Activated CD4-positive, alpha-beta memory T cell treated with anti-CD3 and anti-CD28 coated beads for 36 hours (primary cell): ENCODE data around the gene TTC23L. TPM values are rescaled to one million over a fixed set of nuclear protein-coding genes. Genes with fewer than 3 reads are reported as not detected.
"Not testable (repeated sequence)": the region's sequence is repeated elsewhere in the genome, so short reads cannot be mapped to it uniquely, and the experiment has no call there.

Experiments
- CTCF ChIA-PET: fragments of 350-600 bp; sonication (Branson Sonifier 250); formaldehyde crosslinking; loops from one replicate; lab custom pipeline; 2021; ENCODE audit warnings: antibody characterized with exemption, inconsistent platforms; lab: Charles Lee
- POLR2A ChIA-PET: fragments of 350-600 bp; sonication (Branson Sonifier 250); formaldehyde crosslinking; loops from one replicate; lab custom pipeline; 2021; ENCODE audit warnings: antibody characterized with exemption; lab: Charles Lee
- DNase-seq: peaks from one replicate; pipeline ENCODE4 v3.0.0-alpha.2; 2020
- H3K27ac Mint-ChIP-seq: one replicate; pipeline ENCODE4 v1.8.0; 2021; ENCODE audit warnings: mixed read lengths
- H3K27me3 Mint-ChIP-seq: one replicate; pipeline ENCODE4 v1.8.0; 2021; ENCODE audit warnings: mixed read lengths
- H3K36me3 Mint-ChIP-seq: one replicate; pipeline ENCODE4 v1.8.0; 2021; ENCODE audit warnings: mixed read lengths
- H3K4me1 Mint-ChIP-seq: one replicate; pipeline ENCODE4 v1.8.0; 2021; ENCODE audit warnings: low read depth, mixed read lengths
- H3K4me3 Mint-ChIP-seq: one replicate; pipeline ENCODE4 v1.8.0; 2021; ENCODE audit warnings: mild to moderate bottlenecking, mixed read lengths
- H3K9me3 Mint-ChIP-seq: one replicate; pipeline ENCODE4 v1.8.0; 2021; ENCODE audit warnings: mixed read lengths
- intact Hi-C: fragments of 100-400 bp; cut with micrococcal nuclease; formaldehyde crosslinking; loops from one replicate; pipeline ENCODE4 v1.15.1; 2023
- total RNA-seq, 2 experiments: library from RNA; stranded (reverse); gene quantifications; one replicate each; pipeline ENCODE4 v1.2.3, GENCODE V29; 2021

Gene TTC23L
- total RNA-seq, 2 experiments from 2014 or later: 0.07 TPM; not detected in 1

- Mint-ChIP-seq H3K36me3 (peaks cover 44% of the 10 kb centered on the region), H3K27ac (no peak within 1 kb of the TSS), H3K9me3 (no peaks in the 10 kb centered on the region), H3K27me3 (no peaks in the 10 kb centered on the region), H3K4me3 (no peak within 1 kb of the TSS), H3K4me1 (peaks cover 23% of the 10 kb centered on the region)
- intact Hi-C loops: loop anchor here (1.0 to 10.0 kb wide), 8 partner anchors 9 to 1960 kb away; partner anchors contain the start of genes DNAJC21, NIPBL, RAI14 and TARS1
- peak; percentile 97 for DNase-seq
- ChIA-PET CTCF (interaction anchor here (0.6 to 6.1 kb wide), 11 partner anchors 8 to 1960 kb away, joined by 3 to 37 read pairs (median 4); partner anchors contain the start of gene DNAJC21), POLR2A (interaction anchor here (1.6 to 4.4 kb wide), 4 partner anchors 9 to 77 kb away, joined by 10 to 77 read pairs (median 11); partner anchors contain the start of genes DNAJC21 and TTC23L)
Observed at GRCh38 chr5:34915139-34915855, 76.3 kb downstream of the TTC23L start, which contains the start of the genes BRIX1 and RAD1. BRIX1 (plus strand) TSS chr5:34915711; CDS start chr5:34915739, 28 bp downstream. RAD1 (minus strand) TSS chr5:34915504; CDS start chr5:34914892, 612 bp downstream.

- DNase-seq: no peak
- CTCF ChIA-PET: interaction anchor here (0.9 to 6.1 kb wide), 7 partner anchors 8 to 1960 kb away, joined by 3 to 37 read pairs (median 7); partner anchors contain the start of gene DNAJC21
- H3K27ac Mint-ChIP-seq: no peak overlapping the region
- H3K4me1 Mint-ChIP-seq: peaks cover 23% of the 10 kb centered on the region
- H3K36me3 Mint-ChIP-seq: peaks cover 46% of the 10 kb centered on the region
- no peaks in the 10 kb centered on the region for H3K27me3 Mint-ChIP-seq
- intact Hi-C loops: loop anchor here (1.0 to 10.0 kb wide), 8 partner anchors 8 to 1959 kb away; partner anchors contain the start of genes DNAJC21, NIPBL, RAI14 and TARS1
- POLR2A ChIA-PET: interaction anchor here (1.6 to 4.4 kb wide), 4 partner anchors 8 to 77 kb away, joined by 10 to 77 read pairs (median 11); partner anchors contain the start of genes DNAJC21 and TTC23L
- H3K9me3 Mint-ChIP-seq: no peaks in the 10 kb centered on the region
- H3K4me3 Mint-ChIP-seq: no peak overlapping the region
Observed at GRCh38 chr5:34915856-34916192, 76.9 kb downstream of the TTC23L start.

GRCh38 chr5:34916518-34916917, 77.6 kb downstream of the TTC23L start:
- Mint-ChIP-seq H3K36me3 (peaks cover 44% of the 10 kb centered on the region), H3K4me3 (no peak overlapping the region), H3K27me3 (no peaks in the 10 kb centered on the region), H3K9me3 (no peaks in the 10 kb centered on the region), H3K4me1 (peaks cover 25% of the 10 kb centered on the region), H3K27ac (no peak overlapping the region)
- DNase-seq: no peak
- ChIA-PET CTCF (interaction anchor here (1.2 to 6.1 kb wide), 3 partner anchors 13 to 393 kb away, joined by 4 to 37 read pairs (median 7); partner anchors contain the start of gene DNAJC21), POLR2A (interaction anchor here (0.7 to 4.4 kb wide), 3 partner anchors 13 to 18 kb away, joined by 3 to 77 read pairs (median 10); partner anchors contain the start of gene DNAJC21)
- intact Hi-C loops: loop anchor here (5.0 to 10.0 kb wide), 3 partner anchors 216 to 1958 kb away; partner anchors contain the start of genes NIPBL and RAI14

GRCh38 chr5:34918025-34918424, 79.1 kb downstream of the TTC23L start:
- intact Hi-C loops: loop anchor here (5.0 to 10.0 kb wide), 3 partner anchors 214 to 1957 kb away; partner anchors contain the start of genes NIPBL and RAI14
- DNase-seq: no peak
- peaks cover 41% of the 10 kb centered on the region for H3K36me3 Mint-ChIP-seq
- no peak overlapping the region for H3K4me3 Mint-ChIP-seq
- H3K9me3 Mint-ChIP-seq: no peaks in the 10 kb centered on the region
- H3K4me1 Mint-ChIP-seq: peaks cover 27% of the 10 kb centered on the region
- H3K27me3 Mint-ChIP-seq: no peaks in the 10 kb centered on the region
- CTCF ChIA-PET: interaction anchor here (1.1 to 6.1 kb wide), 2 partner anchors 11 to 15 kb away, joined by 3 to 37 read pairs; partner anchors contain the start of gene DNAJC21
- H3K27ac Mint-ChIP-seq: peak overlapping the region; percentile 46
- POLR2A ChIA-PET: interaction anchor here (4.4 kb wide), 1 partner anchor 12 kb away, joined by 77 read pairs; the partner anchor contains the start of gene DNAJC21

GRCh38 chr5:34919077-34919476, 80.1 kb downstream of the TTC23L start:
- ChIA-PET CTCF (interaction anchor here (6.1 kb wide), 1 partner anchor 10 kb away, joined by 37 read pairs; the partner anchor contains the start of gene DNAJC21), POLR2A (no interaction called here)
- DNase-seq: no peak
- Mint-ChIP-seq H3K4me1 (peaks cover 30% of the 10 kb centered on the region), H3K9me3 (no peaks in the 10 kb centered on the region), H3K4me3 (no peak overlapping the region), H3K27me3 (no peaks in the 10 kb centered on the region), H3K27ac (no peak overlapping the region), H3K36me3 (peaks cover 41% of the 10 kb centered on the region)
- intact Hi-C loops: loop anchor here (5.0 to 10.0 kb wide), 3 partner anchors 213 to 1956 kb away; partner anchors contain the start of genes NIPBL and RAI14

- H3K36me3 Mint-ChIP-seq: peaks cover 43% of the 10 kb centered on the region
- peak overlapping the region; percentile 85 for H3K27ac Mint-ChIP-seq
- ChIA-PET CTCF (interaction anchor here (0.8 to 1.5 kb wide), 4 partner anchors 8 to 437 kb away, joined by 4 to 8 read pairs (median 4); partner anchors contain the start of genes BRIX1 and RAD1), POLR2A (interaction anchor here (1.6 kb wide), 1 partner anchor 8 kb away, joined by 12 read pairs; the partner anchor contains the start of genes BRIX1 and RAD1)
- H3K27me3 Mint-ChIP-seq, H3K4me3 Mint-ChIP-seq, DNase-seq, H3K9me3 Mint-ChIP-seq: not testable (repeated sequence)
- intact Hi-C loops: loop anchor here (10.0 kb wide), 1 partner anchor 932 kb away; the partner anchor contains the start of gene IL7R
- peaks cover 26% of the 10 kb centered on the region for H3K4me1 Mint-ChIP-seq
Observed at GRCh38 chr5:34923256-34923655, 84.3 kb downstream of the TTC23L start.

- H3K4me1 Mint-ChIP-seq: peaks cover 29% of the 10 kb centered on the region
- no peaks in the 10 kb centered on the region for H3K27me3 Mint-ChIP-seq
- peak overlapping the region; percentile 85 for H3K27ac Mint-ChIP-seq
- H3K9me3 Mint-ChIP-seq: no peaks in the 10 kb centered on the region
- ChIA-PET POLR2A (interaction anchor here (1.6 kb wide), 1 partner anchor 9 kb away, joined by 12 read pairs; the partner anchor contains the start of genes BRIX1 and RAD1), CTCF (interaction anchor here (0.8 to 1.5 kb wide), 4 partner anchors 9 to 438 kb away, joined by 4 to 8 read pairs (median 4); partner anchors contain the start of genes BRIX1 and RAD1)
- H3K36me3 Mint-ChIP-seq: peaks cover 39% of the 10 kb centered on the region
- intact Hi-C loops: loop anchor here (1.0 to 10.0 kb wide), 2 partner anchors 9 to 931 kb away; partner anchors contain the start of genes BRIX1, IL7R and RAD1
- peak; percentile 42 for DNase-seq
- H3K4me3 Mint-ChIP-seq: peak overlapping the region; percentile 31
Observed at GRCh38 chr5:34923694-34924461, 84.9 kb downstream of the TTC23L start.

- no peaks in the 10 kb centered on the region for H3K9me3 Mint-ChIP-seq
- DNase-seq: no peak
- POLR2A ChIA-PET: interaction anchor here (1.6 kb wide), 1 partner anchor 9 kb away, joined by 12 read pairs; the partner anchor contains the start of genes BRIX1 and RAD1
- no peaks in the 10 kb centered on the region for H3K27me3 Mint-ChIP-seq
- no peak overlapping the region for H3K4me3 Mint-ChIP-seq
- H3K4me1 Mint-ChIP-seq: peaks cover 32% of the 10 kb centered on the region
- H3K36me3 Mint-ChIP-seq: peaks cover 39% of the 10 kb centered on the region
- CTCF ChIA-PET: interaction anchor here (1.2 to 1.5 kb wide), 2 partner anchors 9 to 438 kb away, joined by 4 to 8 read pairs; partner anchors contain the start of genes BRIX1 and RAD1
- peak overlapping the region; percentile 85 for H3K27ac Mint-ChIP-seq
- intact Hi-C loops: loop anchor here (1.0 to 10.0 kb wide), 2 partner anchors 9 to 930 kb away; partner anchors contain the start of genes BRIX1, IL7R and RAD1
Observed at GRCh38 chr5:34924462-34924765, 85.5 kb downstream of the TTC23L start.

- POLR2A ChIA-PET: no interaction called here
- DNase-seq: no peak
- CTCF ChIA-PET: no interaction called here
- H3K4me1 Mint-ChIP-seq: peaks cover 40% of the 10 kb centered on the region
- H3K36me3 Mint-ChIP-seq: peaks cover 32% of the 10 kb centered on the region
- no peak overlapping the region for H3K27ac Mint-ChIP-seq
- H3K4me3 Mint-ChIP-seq: no peak overlapping the region
- intact Hi-C loops: loop anchor here (5.0 to 10.0 kb wide), 2 partner anchors 919 to 928 kb away; partner anchors contain the start of genes AMACR and IL7R
- no peaks in the 10 kb centered on the region for H3K27me3 Mint-ChIP-seq
- H3K9me3 Mint-ChIP-seq: no peaks in the 10 kb centered on the region
Observed at GRCh38 chr5:34926318-34926888, 87.4 kb downstream of the TTC23L start.

- Mint-ChIP-seq H3K4me3 (no peak overlapping the region), H3K9me3 (no peaks in the 10 kb centered on the region), H3K36me3 (peaks cover 26% of the 10 kb centered on the region), H3K27ac (no peak overlapping the region), H3K27me3 (no peaks in the 10 kb centered on the region), H3K4me1 (peaks cover 39% of the 10 kb centered on the region)
- intact Hi-C loops: loop anchor here (2.0 to 10.0 kb wide), 4 partner anchors 13 to 1223 kb away; partner anchors contain the start of genes AMACR, BRIX1, IL7R and LMBRD2
- DNase-seq: no peak
- POLR2A ChIA-PET: no interaction called here
- CTCF ChIA-PET: interaction anchor here (3.1 kb wide), 1 partner anchor 11 kb away, joined by 37 read pairs; the partner anchor contains the start of genes BRIX1 and RAD1
Observed at GRCh38 chr5:34927785-34928184, 88.8 kb downstream of the TTC23L start.
